ENCODE results near the gene NDUFA7. TPM values are rescaled to one million over a fixed set of nuclear protein-coding genes. Genes with fewer than 3 reads are reported as not detected.

NDUFA7 gene
- 70.2 and 75.2 TPM in 2 replicates for total RNA-seq

GRCh38 chr19:8321067-8321985 is at the start of gene NDUFA7, which contains the start of gene RPS28:
Gene NDUFA7 (minus strand): TSS chr19:8321375. CDS start chr19:8321358, 17 bp downstream.
Gene RPS28 (plus strand): TSS chr19:8321496. CDS start chr19:8321531, 35 bp downstream.

GRCh38 chr19:8363803-8364771 is 42.9 kb upstream of the NDUFA7 start, which contains the start of gene ANGPTL4:
Gene ANGPTL4 (plus strand): TSS chr19:8364155. CDS start chr19:8364322, 167 bp downstream.

GRCh38 chr19:8342684-8343482 is 21.7 kb upstream of the NDUFA7 start, which contains the start of gene KANK3:
Gene KANK3 (minus strand): TSS chr19:8343262. CDS start chr19:8337828, 5,434 bp downstream.

DNA sequence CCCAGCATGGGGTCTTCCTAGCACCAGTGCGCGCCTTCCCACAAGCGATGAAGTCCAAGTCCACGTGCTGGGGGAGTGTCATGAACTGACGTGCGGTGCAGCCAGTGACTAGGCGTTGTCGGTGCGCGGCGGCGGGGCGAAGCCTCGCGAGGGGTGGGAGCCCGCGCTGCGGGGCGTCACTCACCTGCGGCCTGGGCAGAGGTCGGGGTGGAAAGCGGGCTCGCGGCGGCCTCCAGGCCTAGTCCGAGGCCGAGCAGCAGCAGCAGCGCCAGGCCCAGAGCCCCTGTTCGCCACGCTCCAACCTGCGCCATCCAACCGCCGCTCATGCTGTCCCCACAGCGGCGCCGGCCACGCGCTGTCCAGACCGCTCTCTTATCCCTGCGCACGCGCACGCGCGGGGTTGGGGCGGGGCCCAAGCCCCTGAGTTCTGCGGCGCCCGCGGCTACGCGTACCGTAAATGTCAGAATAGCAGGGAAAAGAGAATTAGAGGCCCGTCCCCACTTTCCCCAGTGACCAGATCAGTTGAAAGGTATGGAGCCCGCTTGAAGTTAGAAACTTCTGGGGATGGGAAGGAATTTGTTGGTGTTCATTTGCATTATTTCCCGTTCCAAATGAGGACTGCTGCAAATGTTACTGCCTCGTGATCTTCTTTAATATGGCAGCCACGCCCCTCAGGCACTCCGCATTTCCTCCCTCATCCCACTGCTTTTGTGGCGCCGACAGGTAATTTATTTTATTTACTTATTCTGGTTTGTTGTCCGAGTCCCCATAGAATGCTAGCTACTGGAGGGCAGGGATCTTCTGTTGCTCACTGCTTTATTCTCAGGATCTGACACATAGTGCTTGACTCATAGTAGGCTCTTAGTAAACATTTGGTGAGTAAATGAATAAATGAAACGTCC is 13.0 kb downstream of the NDUFA7 start, which contains the start of gene CD320:
Gene CD320 (minus strand): TSS at position 394 of the 902 bp plus-strand sequence. CDS start 68 bp downstream, at position 326.

Other genes starting within 250 kb of the NDUFA7 start
- gene FBN3, start 171.8 kb downstream of the NDUFA7 start, total RNA-seq: not detected in 2 replicates
- 9.2 and 11.9 TPM in 2 replicates for gene CERS4, start 112.0 kb downstream of the NDUFA7 start, total RNA-seq
- gene CD320, start 13.0 kb downstream of the NDUFA7 start, total RNA-seq: 79.6 and 109 TPM in 2 replicates
- 523 and 758 TPM in 2 replicates for gene RPS28, start 121 bp upstream of the NDUFA7 start, total RNA-seq
- gene KANK3, start 21.9 kb upstream of the NDUFA7 start, total RNA-seq: 1.2 and 4.6 TPM in 2 replicates
- gene ANGPTL4, start 42.8 kb upstream of the NDUFA7 start, total RNA-seq: 55.1 and 67.8 TPM in 2 replicates
- gene RAB11B, start 69.0 kb upstream of the NDUFA7 start, total RNA-seq: 14.4 and 23.9 TPM in 2 replicates
- 44.3 and 51.9 TPM in 2 replicates for gene MARCHF2, start 91.9 kb upstream of the NDUFA7 start, total RNA-seq
- gene HNRNPM, start 123.6 kb upstream of the NDUFA7 start, total RNA-seq: 112 and 123 TPM in 2 replicates
- not detected in 2 replicates for gene PRAM1, start 181.3 kb upstream of the NDUFA7 start, total RNA-seq
- gene ZNF414, start 192.8 kb upstream of the NDUFA7 start, total RNA-seq: 14.5 and 17.3 TPM in 2 replicates